GM12878 (cell line): ENCODE results near the gene HECTD4.

ENCODE experiments used
- SIN3A ChIP-seq: IDR thresholded peaks from 2 replicates; pipeline ENCODE4 v1.6.1; 2012; ENCODE audit warnings: low read depth, low read length, improper control_type of control experiment
- SPI1 ChIP-seq: IDR thresholded peaks from 2 replicates; pipeline ENCODE4 v1.6.1; 2011; ENCODE audit warnings: low read depth, mild to moderate bottlenecking, low read length, moderate library complexity, borderline replicate concordance; ENCODE audit not compliant: insufficient read depth
- SRF ChIP-seq, 2 experiments: IDR thresholded peaks; 2 replicates each; pipeline ENCODE4 v1.6.1; 2011; ENCODE audit warnings: low read depth in 2 of 2, low read length in 2 of 2, mild to moderate bottlenecking in 1 of 2, moderate library complexity in 1 of 2
- TCF12 ChIP-seq: IDR thresholded peaks from 2 replicates; pipeline ENCODE4 v1.6.1; 2011; ENCODE audit warnings: low read depth, mild to moderate bottlenecking, low read length
- TF ChIP-seq, protein P1 (sequence below): IDR thresholded peaks from 2 replicates; pipeline ENCODE4 v1.6.1; 2012; ENCODE audit warnings: low read depth, low read length, improper control_type of control experiment

DNA sequence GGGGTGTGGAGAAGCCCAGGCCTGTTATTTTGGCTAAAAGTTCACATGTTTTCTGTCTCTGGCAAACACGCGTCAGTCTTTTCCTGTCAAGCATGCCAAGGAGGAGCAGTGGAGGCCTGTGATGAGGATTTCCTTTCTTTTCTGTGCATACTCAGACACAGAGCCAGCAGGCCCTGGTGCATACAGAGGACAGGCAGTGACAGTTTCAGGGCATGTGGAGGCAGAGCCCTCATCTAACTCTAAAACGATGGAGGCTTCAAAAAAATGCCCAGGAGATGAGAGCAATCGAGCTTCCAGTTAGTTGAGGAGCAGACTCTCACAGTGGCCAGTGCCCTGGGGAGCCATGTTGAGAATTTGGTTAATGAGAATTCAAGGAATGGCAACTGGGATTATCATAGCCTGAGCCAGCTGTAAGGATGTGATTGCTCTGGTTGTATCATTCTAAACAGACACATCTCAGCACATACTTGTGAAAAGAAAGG, 190.3 kb downstream of the HECTD4 start:
- TF ChIP-seq, protein P1, sequence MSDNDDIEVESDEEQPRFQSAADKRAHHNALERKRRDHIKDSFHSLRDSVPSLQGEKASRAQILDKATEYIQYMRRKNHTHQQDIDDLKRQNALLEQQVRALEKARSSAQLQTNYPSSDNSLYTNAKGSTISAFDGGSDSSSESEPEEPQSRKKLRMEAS, result no peak
- TF ChIP-seq TCF12 (no peak), SIN3A (no peak), SPI1 (no peak), SRF (IDR thresholded peaks at IDR 0.05; ENCODE audit: low read depth in 2 of 2, low read length in 2 of 2) (no peak)
